ENCODE data around the gene AMBP.

Gene AMBP

DNA sequence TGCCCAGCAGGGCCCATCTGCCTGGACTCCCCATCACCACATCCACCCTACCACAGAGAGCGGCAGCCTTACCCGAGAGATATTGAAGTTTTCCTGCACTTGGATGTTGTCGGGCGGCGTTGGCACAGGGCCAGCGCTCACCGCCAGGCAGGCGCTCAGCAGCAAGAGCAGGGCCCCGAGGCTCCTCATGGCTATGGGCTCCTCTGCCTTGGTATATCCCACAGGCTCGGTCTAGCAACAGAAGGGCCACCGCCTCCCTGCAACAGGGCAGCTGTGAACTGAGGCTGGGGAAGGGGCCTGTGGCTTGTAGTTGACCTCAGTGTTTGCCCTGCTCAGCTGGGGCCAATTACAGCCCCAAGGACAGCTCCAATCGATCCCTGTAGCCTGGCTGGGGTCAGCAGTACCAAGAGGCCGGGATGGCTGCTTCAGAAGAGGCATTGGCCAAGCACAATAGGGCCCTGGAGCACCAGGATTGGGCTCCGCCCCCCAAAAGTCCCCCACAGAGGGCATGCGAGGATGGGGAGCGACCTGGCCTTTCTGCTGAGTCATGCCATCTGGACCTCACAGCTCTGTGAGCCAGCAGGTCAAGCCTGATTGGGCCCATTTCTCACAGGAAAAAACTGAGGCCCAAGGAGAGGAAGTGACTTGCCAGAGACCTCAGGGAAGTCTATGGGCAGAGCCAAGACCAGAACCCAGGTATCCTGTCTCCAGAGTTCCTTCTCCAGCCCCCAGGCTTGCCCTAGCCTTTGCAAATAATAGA lies at the start of gene AMBP:
AMBP (minus strand) TSS at position 280 of the 760 bp plus-strand sequence; CDS start at position 189, 91 bp downstream.
- DNase-seq: no peak

DNA sequence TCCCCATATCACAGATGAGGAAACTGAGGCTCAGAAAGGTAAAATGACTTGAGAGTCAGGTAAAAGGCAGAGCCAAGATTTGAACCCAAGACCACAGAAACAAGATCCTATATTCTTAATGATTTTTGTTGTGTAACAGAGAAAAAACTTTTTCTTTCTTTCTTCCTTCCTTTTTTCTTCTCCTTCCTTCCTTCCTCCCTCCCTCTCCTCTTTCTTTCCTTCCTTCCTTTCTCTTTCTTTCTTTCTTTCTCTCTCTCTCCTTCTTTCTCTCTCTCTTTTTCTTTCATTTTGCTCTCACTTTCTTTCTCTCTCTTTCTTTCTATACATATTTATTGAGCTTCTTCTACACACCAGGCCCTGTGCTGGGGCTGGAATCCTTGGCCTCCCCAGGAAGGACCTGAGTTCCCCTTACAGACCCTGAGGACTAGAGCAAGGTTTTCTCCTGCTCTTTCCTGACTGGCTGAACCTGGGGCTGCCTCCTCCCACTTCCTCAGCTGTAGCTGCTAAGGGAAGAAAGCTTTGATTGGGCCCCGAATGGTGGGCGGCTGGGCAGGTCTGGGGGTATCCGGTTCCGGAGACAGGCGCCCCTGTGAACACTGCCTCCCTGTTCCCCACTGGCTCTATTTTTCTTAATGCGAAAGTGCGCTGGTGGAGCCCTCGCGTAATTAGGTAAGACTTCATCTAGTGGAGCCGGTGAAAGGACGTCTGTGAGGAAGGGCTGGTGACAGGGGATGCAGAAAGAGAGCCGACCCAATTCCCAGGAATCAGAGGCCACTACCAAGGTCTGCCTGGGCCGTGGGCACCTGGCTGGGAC lies 48.4 kb upstream of the AMBP start:
- no peak for DNase-seq

DNA sequence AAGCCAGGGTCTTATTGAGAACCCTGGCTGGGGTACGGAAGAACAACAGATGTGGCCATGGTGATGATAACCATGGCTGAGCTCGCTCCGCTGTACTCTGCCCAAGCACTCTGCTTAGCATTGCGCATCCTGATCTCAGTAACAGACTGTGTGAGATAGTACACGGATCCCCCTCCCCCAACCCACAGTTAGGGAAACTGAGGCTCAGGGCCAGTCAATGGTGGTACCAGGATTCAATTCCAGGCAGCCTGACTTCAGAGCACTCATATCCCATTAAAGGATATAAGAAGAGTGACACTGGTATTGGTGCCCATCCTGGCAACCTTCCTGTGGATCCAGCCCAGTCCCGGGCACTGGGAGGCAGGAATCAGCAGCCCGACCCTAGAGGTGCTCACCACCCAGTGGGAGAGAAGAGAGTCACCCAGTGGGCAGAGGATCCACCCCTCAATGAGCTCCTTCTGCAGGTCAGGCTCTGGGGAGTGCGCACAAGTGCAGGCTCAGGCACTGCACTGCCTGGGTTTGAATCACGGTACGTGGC lies 47.4 kb upstream of the AMBP start:
- no peak for DNase-seq

DNA sequence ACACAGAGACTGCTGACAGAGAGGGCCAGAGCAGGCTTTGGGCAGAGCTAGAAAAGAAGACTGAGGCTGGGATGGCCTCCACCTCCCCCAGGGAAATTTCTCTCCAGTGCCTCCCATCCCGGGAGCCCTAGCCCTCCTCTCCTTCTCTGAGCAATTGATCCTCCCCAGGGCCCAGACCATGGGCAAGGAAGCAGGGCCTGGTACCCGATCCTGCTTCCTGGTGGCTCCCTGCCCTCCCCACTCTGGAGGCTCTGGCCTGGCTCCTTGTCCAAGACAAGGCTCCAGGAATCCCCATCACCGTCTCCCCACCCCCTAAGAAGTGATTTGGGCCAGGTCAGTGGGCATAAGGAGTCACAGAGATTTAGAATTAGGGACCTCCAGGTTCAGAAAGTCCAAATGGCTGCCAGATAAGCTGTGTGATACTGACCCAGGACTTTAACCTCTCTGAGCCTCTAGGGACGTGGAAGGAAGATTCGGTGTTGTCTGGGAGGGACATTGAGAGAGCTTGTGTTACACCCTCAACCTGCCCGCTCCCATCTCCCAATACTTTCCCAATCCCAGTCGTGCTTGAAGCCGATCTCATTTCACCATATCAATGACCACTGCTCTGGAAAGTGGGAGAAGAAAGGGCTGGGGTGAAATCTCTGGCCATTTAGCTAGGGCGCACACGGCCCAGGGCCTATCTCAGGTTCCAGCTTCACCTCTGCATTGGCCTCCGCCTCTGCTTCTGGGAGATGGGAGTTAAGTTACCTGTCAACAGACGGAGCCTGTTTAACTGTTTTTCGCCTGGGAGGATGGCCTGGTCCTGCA lies 46.8 kb upstream of the AMBP start:
- no peak for DNase-seq

DNA sequence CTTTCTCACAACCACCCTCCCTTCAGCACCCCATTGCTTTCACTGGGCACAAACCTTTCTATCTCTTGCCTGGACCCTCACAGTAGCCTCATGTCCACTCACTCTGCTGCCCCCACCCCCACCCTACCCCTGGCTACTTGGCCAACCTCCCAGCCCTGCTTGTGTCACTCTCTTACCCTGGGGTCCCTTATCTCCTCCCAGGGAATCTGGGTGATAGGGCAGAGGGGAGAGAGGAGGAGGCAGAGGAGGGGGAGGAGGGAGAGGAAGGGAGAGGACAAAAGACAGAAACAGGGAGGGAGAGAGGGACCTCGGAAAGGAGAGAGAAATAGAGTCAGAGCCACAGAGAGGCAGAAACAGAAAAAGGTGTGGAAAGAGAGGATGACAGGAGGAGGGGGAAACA lies 46.0 kb upstream of the AMBP start:
- DNase-seq: no peak

DNA sequence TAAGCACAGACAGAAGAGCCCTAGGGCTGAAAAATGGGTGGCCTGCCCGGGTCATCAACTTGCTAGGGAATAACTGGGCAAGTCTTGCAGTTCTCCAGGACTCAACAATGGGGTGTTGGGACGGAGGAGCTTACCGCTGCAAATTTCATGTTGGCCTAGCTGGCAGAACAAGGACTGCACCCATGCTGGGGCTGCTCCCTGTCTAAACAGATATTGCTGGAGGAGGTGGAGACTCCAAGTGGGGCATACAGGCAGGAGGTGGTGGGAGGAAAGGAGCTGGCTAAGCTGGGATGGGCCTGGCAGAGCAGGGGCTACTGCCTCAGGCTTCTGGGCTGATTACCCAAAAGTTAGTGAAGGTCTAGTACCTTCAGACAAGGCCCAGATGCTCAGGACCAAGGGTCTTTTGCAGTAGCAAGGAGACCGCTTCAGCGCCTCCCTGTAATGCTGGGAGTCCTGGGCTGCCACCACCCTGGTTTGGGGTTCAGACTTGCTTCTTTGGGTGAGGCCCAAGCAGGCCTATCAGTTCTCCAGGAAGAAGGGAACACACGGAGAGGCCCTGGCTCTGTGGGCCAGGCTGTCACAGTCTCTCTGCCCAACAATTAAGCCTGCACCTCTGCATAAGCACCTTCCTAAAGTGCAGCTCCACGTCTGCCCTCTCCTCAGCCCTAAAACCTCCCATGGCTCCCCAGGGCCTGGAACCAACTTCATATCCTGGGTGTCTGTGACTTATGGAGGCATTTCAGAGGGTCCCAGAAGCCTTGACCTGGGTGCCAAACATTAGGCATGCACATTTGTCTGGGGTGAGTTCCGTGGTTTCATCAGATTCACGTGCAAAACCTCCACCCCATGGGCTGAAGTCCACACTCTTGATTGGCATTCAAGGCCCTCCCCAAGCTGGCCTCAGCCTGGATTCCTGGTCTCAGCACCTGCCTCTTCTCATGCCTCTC lies 45.2 kb upstream of the AMBP start:
- no peak for DNase-seq

DNA sequence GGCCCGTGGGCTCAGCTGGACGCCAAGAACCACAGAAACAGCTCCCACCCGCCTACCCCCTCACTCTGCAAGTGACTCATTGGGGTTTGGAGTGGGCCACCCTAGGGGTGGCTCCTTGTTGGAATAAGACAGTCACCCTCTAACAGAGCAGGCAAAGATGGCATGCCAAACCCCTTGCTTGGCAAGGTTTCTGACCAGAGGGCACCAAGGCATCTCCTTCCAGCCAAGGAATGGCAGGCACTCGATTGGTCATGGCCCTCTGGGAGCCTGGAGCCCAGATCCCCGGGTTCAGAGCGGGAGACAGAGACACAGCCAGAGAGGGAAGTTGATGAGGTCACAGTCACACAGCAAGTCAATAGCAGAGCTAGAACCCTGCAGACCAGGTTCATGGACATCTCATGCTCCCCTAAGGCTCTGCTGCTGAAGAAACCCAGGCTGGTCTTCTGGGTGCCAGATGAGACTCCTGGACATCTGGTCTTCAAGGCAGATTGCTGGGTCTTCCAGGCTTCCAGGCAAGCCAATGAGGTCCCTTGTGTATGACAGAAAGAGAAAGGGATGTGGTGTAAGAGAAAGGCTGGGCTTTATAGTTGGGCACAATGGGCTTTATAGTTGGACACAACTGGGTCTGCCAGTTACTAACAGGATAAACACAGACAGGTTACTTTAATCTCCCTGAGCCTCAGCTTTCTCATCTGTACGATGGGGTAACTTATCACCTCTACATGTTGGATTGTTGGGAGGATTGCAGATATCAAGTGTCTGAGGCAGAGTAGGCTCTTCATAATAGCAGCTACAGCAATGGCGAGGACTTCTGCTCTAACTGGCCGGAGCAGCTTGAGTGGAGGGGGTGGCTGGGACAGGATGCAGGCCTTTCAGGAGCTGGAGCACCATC lies 44.3 kb upstream of the AMBP start:
- DNase-seq: no peak

DNA sequence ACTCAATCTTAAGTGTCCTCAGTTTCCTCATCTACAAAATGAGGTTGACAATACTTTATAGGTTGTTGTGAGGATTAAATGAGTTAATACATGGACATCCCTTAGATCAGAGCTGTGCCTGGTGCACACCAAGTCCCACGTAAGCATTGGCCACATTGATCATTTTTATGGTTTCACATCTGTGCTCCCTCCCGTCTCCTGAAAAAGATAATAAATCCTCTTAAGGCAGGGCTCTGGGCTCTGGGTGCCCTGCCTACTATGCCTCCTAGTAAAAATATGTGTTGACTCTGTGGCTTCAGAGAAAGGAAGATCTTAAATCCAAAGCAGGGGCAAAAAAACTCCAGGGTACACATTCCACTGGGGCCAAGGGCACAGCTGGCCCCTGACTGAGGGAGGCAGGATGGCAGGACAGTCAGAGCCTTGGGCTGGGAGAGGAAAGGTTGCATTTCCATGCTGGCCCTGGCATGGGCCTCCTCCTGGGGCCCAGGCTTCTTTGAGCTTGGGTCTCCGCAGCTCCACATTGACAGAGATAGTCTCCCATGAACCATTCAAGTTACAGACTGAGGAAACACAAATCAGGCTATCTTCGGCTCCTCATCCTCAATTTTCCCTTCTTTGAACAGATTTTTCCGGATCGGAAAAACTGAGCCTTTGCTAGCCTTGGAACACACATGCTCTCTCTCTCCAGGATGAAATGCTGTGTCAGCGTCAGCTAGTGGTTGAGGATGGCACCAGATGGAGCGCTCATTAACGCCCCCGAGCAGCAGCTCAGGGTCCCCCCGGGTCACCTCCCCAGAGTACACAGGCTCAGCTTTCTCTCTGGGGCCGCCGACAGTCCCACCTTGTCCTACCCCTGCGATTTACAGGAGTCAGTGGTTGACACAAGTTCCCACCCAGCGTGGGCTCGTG lies 43.4 kb upstream of the AMBP start:
- DNase-seq: no peak

DNA sequence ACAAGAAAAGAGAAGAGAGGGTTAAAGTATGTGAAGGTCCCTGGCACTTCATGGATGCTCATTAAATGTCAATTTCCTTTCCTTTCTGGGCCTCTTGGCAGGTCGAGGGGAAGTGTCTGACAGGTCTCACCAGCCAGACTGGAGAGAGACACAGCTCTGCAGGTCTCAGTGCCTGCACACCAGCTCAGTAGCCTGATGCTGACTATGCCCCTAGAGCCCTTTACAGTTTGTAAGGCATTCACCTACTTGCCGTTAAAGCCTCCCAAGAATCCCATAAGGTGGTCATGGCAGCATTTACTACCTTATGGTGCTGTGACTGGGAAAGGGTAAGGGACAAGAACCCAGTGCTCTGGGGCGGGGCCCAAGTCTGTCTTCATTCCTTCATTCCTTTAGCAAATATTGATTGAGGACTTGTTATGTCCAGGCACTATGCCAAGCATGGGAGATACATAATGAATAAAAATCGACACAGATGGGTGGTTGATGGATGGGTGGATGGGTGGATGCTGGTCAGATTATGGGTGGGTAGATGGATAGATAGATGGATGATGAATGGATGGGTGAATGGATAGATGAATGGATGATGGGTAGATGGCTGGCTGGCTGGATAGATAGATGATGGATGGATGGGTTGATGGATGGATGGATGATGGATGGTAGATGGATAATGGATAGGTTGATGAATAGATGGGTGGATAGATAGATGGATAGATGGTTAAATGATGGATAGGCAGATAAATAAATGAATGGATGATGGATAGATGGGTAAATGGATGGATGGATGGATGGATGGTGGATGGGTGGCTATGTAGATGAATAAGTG lies 42.3 kb upstream of the AMBP start:
- DNase-seq: no peak

DNA sequence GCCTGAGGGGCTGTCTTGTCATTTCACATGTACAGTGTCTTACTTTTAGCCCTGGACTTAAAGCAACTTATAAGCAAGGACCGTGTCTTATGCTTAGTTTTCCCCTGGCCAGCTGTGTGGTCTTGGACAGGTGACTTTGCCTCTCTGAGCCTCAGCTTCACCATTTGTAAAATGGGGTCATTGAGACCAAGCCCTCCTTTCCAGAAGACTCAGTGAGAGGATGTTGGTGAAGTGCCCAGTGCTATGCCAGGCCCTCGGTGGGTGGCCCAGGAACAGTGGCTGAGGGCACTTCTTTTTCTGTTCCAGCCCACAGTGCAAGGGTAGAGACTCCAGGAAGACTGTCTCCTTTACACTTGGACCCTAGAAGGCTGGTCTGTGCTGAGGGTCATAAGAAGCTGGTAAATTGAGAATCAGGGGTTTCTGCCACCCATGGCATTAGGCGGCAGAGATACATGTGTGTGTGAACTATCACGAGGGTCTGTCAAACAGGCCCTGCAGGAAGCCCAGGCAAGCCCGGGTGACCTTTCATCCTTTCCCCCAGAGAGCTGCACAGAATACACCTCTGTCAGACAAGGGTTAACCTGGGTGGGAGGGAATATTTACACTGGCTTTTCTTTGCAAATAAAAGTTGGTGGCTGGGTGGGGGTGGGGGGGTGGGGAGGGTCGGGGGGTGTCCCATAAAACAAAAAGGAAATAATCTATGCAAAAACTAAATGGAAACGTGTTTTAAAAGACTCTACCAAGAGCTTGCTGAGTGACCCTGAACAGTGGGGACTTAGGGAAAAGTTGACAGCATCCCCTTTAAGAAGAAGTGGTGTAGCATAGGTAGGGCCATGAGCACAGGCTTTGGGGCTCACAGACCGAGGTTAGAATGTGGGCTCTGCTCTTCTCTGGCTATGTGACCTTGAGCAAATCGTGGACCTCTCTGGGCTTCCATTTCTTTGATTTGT lies 41.4 kb upstream of the AMBP start:
- no peak for DNase-seq

DNA sequence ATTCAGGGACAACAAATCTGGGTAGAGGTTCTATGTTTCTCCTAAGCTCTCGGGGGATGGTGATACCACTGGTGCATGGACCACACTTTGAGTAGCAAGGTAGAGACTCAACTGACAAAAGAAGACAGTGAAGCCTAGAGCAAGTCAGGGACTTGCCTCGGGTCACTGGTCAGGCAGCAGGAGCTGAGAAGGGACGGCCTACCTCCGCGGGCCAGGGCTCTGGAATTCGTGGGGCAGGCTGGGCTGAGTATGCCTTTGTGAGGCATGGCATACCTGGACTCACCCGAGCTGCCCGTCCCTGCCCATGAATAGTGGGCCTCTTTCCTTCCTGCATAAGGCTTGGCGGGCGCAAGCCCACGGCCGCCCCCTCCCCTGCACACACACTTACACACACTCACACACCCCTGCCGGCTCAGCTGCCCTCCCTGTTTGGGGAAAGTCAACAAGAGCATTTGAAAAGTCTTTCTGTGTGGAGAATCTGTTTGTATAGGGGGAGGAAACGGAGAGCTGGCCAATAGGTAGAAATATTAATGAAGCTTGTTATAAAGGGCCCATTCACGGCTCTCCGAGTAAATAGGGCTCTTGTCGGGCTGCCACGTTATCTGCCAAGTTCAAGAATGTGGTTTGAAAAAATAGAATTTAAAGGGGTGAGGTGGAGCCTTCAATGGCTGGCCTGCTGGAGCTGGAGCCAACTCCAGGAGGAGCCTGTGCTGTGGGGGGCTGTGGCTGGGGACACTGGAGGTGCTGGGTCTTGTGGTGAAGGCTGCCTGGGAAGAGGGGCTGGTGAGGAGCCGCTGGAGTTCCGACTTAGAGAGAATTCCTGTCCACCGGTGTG lies 40.1 kb upstream of the AMBP start:
- DNase-seq: no peak

DNA sequence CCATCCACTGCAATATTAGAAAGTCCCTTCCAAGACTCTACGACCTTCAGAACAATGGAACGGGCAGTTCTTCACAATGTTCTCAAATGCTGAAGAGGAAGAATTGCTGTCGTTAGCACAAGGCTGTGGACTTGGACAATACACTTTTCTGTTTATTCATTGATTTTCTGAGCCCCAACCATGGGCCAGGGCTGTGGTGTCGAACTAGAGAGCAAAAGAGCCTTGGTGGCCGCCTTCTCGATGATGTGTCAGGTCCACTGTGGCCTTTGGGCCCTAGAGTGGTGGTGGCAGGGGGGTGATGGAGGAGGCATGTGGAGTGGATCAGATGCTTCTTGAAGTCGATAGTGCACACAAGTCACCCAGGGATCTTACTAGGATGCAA lies 39.5 kb upstream of the AMBP start:
- no peak for DNase-seq

DNA sequence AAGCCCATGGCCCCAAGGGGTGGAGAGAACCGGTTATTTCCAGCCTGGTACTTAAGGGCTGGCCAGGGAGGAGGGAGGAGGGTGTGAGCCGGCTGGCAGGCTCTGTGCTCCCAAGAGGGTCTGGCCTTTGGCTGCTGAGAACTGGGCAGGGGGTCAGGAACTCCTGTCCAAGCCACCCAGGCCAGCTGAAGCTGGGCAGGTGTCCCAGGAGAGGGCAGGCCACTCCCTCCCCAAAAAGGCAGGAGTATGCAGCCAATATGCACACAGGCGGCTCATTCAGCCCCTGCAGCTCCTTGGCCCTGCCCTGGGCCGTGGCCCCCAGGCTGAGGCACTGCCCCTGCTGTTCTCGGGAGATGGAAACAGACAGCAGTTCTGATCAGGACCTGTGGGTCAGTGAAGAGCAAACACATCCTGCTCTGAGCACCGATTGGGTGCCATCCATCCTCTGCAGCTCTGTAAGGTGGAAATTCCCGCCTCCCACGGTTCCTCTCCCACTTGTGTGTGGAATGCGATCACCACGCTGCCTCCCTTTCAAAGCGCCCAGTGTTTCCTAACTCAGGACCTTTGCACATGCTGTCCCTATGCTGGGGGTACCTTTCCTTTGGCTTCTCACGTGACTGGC lies 38.1 kb upstream of the AMBP start:
- no peak for DNase-seq

DNA sequence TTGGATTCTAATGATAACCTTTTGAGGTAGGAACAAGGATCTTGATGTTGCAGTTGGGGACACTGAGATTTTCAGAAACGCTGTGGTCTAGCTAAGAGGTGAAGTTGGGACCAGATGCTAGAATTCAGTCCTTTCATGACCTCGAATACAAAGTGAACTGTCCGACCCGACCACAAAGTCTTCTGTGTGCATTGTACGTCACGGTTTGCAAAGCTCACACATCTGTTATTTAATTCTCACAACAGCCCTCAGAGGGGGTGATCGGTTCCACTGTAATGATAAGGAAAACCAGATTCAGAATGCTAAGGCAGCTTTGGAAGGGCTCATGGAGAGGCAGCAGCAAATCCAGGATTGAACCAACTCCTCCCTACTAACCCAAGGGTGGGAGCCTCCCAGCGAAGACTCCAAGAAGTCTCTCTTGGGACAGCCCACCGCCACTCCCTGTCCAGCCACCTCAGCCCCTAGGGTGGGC lies 37.6 kb upstream of the AMBP start:
- no peak for DNase-seq

DNA sequence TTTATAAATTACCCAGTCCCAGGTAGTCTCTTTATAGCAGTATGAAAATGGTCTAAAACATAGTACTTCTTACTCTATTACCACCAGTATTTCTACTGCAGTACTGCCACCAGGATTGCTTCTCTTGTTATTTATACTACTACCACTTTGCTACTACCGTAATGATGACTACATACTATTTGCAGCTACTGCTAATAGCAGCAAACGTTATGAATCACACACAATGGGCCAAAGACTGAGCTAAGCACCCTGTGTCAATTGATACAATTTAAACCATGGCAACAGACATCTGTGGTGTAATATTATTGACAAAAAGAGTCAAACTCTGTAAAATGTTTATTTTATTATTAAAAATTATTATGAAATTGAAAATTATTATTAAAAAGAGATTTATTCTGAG lies 36.3 kb upstream of the AMBP start:
- DNase-seq: no peak
